HG03175 (cell line): ENCODE measurements around the gene PADI3.
"Not testable (repeated sequence)": the region's sequence is repeated elsewhere in the genome, so short reads cannot be mapped to it uniquely, and the experiment has no call there.

Source experiments
- ATAC-seq: cut with Tn5 transposase; IDR thresholded peaks from one replicate; pipeline ENCODE4 v1.9.1; 2021; ENCODE audit warnings: mild to moderate bottlenecking, moderate library complexity; ENCODE audit not compliant: unreplicated experiment

PADI3 gene

DNA sequence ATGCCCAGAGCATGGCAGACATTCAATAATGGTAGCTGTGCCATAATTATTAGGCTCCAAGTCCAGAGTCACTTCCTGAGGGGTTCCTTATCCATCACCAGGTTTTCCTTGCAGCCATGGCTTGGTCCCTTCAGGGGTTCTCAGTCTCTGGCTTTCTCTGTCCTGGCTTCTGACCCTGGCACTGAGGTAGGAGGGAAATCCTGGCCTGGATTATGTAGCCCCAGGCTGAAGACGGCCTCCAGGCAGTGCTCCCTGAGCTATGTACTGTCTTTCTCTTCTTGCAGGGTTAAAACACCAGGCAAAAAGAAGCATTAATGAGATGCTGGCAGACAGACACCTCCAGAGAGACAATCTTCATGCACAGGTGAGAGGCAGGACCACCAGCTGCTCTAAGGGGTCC, 9.5 kb upstream of the PADI3 start:
- ATAC-seq, result peak; percentile 47

DNA sequence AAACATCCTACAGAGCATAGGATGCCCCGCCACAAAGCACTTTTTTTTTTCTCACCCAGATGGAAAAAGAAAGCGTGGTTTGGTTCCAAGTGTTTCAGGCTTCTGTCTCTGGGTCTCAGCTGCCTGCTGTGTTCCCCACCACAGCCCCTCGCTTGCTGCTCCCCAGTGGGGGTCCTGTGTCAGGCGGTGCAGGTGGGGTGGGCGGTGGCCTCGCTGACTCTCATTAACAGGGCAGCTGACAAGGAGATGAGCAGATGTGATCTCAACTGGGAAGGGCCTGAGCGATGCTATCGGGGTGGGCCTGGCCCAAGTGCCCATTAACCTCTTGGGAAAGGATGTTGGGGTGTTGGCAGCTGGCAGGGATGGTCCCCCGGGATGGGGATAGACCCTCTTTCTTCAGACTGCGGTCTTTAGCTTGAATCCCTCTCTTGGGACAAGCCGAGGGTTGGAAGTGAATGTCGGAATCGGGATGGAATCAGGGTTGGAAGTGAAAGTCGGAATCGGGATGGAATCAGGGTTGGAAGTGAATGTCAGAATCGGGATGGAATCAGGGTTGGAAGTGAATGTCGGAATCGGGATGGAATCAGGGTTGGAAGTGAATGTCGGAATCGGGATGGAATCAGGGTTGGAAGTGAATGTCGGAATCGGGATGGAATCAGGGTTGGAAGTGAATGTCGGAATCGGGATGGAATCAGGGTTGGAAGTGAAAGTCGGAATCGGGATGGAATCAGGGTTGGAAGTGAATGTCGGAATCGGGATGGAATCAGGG, 7.7 kb upstream of the PADI3 start:
- not testable (repeated sequence) for ATAC-seq

DNA sequence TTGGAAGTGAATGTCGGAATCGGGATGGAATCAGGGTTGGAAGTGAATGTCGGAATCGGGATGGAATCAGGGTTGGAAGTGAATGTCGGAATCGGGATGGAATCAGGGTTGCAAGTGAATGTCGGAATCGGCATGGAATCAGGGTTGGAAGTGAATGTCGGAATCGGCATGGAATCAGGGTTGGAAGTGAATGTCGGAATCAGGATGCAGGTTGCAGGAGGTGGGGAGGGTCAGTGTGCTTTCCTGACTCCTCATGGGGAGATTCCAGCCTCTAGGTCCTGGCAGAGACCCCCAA, 7.2 kb upstream of the PADI3 start:
- not testable (repeated sequence) for ATAC-seq

DNA sequence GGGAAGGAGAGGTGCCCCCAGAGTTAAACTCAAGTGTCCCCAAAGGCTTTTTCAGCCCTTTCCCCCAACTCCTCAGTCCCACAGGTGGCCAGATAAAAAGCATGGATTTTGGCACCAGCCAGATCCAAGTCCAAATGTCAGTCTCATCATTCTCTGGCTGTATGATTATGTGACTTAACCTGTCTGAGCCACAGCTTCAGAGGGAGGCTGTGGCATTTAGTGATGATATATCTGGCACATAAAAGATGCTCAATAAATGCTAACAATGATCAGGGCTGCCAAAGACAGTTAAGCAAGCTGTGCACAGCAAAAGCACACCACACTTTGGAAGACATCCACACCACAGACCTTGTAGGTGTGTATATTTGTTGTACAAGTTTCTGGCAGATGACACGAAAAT, 5.6 kb upstream of the PADI3 start:
- ATAC-seq, result no peak

DNA sequence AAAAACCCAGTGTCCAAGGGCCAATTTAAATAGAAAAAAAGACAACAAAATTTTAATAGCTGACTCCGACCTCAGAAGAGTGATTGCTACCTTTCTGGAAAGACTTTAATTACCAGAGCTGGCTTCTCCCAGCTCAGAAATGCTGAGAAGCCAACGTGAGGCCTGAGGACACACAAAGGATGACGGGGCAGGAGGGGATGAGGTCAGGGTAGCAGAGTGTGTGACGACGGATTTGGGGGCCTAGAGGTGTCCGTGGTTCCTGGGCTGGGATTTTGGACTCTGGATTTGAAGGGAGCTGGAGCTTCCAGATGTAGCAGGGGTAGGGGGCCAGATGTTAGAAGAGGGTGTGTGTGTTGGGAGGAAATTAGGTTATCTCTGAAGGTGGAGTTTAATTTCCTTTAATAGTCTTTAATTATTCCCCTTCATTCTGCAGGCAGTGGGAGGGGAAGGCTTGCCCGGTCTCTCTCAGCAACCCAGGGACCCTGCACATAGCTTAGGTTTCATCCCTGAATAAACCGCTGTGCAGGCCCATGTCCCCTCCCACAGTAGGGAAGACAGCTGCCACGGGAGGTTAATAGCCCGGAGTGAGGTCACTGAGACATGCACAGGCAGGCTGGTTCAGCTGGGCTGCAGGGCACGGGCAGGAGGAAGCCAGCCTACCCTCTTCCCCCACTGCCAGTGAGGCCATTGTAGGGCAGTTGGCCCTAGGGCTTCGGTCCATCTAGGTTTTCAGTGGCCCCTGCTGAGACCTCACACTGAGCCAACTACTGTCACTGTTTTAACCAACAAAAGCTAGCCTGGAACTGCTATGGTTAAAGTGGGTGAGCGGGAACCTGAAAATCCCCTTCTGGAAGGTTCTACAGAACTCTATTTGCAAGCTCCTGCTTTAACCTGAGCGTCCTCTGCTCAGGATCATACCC, 3.8 kb upstream of the PADI3 start:
- ATAC-seq, result no peak

DNA sequence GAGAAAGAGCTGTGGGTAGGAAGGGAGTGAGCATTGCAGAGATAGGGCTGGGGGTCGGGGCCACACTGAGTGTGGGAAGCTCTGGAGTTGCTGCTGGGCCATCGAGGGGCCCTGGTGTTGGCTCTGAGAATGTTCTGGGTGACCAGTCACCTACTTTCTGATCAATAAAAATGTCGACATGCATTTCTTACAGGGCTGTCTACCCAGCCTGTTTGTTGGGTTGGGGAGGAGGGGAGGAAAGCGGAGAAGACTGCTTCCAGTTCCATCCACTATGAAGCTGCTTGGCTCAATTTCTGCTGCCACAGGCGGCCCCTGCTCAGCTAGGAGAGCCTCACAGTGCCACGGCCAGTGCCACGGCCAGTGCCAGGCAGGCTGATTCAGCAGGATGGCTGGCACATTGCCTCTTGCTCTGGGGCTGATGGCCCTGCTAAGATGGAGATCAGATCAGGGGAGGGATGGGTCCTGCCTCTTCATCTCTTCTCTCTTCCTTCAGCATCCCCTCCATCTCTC, 3.0 kb upstream of the PADI3 start:
- ATAC-seq, result no peak

DNA sequence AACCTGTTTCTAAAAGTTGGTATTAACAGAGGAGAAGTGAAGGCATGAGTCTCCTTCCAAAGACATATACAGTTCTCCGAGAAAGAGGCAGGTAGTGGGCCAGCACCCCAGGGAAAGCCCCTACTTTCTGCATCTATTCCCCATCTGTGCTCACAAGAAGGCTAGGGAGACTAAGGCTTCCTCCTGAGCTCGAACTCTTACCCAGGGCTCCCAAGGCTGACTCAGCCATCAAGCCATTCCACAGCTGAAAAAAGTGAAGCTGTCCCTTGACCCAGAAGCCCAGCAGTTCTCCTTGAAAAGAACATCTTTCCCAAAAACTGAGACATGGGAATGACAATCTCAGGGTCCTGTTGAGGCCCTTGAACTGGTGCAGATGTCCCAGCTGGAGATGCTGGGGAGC, 1.9 kb upstream of the PADI3 start:
- ATAC-seq, result no peak

DNA sequence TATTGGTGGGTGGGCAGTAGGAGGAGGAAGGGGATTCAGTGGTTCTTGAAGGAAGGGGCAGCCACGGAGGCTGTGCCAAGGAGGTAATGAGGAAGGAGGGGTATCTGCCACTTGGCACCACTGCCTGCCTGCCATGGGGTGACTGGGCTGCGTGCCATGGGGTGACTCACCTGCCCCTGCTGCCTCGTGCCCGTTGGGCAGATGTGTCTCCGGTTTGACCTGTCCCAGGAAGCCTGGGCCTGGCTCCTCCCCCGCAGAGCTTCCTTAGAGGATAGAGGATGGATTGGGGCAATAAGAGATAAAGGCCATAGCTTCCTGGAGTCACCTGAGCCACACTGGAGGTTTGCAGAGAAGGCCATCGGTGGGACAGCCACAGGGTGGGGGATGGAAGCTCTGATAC, 1.7 kb downstream of the PADI3 start:
- ATAC-seq, result no peak

DNA sequence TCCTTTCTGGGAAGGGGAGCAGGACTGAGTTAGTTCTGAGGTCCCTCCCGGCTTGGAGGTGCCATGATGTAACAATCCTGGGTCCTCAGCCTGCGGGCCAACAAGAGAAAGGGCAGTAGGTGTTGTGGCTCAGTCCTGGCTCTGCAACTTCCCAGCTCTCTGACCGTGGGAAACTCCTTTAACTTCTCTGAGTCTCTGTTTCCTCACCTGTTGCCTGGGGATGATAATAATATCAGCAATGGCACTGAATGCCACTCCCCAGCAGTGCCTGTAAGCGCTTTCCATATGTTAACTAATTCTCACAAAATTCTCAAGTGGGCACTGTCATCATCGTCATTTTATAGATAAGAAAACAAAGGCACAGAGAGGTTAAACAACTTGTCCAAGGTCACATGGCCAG, 2.3 kb downstream of the PADI3 start:
- ATAC-seq, result no peak

DNA sequence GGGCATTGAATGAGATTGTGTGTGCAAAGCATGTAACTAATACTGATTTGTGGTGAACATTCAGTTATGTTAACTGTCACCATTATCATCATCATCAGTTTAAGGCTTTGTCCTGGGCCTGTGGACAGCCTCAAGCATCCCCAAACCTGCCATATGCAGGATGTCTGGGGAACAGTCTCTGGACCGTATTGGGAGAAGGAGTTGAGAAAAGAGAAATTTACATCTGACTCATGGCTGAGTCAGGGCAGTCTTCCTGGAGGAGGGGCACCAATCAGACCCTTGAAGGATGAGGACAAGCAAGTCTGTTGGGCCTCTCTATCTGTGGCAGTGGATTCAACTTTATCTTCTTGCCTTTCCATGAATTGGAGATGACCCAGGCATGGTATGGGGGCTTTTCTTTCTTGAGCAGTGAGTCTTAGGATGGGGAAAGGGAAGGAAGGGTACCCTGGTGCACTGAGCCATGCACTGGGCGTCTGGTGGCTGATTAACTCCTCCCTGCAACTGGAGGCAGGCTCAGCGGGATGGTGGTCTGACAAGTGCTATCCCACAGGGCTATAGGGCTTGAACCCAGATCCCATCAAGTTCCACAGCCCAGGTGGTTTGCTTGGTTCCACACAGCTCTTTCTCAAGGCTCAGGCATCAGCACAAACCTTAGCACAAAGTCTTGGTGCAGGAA, 2.9 kb downstream of the PADI3 start:
- ATAC-seq, result no peak

DNA sequence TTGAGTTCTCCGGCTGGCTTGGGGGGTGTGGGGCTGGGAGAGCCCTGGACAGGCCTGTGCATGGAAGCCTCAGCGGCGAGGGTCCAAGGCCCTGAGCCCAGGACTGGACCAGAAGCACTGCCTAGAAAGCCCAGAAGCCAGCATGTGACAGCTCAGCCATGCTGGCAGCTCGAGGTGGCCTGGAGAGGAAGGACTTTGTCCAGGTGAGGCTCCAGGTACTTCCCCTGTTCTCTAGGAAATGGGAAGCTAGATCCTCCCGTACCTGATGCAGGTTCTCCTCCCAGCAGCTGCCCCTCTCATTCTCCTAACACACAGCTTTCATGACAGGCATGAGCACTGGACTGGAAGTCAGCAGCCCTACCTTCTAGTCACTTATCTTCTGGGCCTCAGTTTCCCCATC, 6.4 kb downstream of the PADI3 start:
- ATAC-seq, result no peak

DNA sequence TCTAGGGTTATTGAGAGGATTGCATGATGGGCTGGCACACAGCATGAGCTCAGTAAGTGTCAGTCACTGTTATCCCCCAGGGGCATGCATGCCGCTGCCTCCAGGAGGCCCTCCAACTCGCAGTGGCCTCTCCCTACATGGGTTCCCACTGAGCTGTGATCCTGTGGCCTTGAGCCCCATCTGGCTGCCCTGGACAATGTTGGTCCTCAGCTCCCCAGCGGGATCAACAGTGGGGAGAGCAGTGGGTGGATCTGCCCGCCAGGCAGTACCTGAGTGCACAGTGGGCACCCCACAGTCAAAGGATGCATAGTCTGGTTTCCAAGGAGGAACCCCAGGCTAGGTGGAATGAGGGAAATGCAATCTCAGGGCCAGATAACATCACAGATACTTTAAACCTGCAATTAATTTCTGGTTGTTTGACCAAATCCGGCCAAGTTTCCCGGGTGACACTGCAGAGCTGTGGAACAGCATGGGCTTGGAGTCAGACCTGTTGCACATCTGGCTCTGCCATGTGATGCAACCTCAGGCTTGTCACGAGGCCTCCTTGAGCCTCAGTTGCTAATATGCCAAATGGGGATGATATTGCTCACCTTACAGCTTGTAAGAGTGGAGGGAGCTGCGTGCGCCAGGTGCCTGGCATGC, 9.3 kb downstream of the PADI3 start:
- ATAC-seq, result no peak

DNA sequence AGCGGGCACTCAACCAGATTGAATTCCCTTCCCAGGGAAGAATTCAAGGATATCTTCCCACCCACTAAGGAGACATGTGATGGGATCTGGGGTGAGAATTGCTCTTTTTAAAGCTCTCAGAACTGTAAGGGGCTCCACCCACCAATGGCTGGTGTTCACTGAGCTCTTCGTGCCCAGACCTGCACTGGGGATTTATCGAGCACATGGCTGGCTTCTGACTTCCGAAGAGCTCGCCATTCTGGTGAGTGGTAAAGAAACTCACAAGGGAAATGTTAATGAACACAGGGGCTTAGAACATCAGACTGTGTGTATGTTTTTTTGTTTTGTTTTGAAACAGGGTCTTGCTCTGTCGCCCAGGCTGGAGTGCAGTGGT, 9.8 kb downstream of the PADI3 start:
- no peak for ATAC-seq

DNA sequence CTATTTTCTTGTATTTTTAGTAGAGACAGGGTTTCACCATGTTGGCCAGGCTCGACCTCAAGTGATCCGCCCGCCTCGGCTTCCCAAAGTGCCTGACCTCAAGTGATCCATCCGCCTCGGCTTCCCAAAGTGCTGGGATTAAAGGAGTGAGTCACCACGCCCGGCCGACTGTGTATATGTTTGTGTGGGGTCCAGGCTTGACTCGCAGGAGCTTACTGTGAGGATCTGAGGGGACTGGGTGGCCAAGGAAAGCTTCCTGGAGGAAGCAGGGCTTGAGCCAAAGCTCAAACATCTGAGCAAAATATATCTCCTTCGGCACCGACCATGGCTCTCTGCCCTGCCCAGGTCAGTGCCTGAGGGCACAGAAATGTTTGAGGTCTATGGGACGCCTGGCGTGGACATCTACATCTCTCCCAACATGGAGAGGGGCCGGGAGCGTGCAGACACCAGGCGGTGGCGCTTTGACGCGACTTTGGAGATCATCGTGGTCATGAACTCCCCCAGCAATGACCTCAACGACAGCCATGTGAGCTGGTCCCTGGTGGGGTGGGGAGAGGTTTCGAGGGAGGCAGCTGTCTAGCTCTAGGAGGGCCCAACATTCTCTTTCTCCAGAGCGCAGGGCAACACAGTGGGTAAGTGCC, 10.5 kb downstream of the PADI3 start:
- no peak for ATAC-seq

DNA sequence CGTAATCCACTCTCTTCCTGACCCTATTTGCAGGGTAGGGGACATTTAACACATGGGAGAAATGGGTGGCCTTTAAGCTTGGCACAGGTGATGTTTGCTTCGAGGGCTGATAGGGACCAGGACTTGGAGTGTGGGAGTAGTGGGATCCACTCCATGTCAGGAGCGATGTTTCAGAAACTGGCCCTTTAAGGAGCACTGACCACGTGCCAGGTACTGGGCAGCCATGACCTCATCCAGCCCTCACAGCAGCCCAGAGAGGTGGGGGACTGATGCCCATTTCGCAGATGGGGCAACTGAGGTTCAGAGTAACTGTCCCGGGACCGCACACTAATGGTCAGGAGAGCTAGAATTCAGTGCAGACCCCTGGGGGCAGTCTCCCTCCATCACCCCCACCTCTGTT, 11.4 kb downstream of the PADI3 start:
- no peak for ATAC-seq

DNA sequence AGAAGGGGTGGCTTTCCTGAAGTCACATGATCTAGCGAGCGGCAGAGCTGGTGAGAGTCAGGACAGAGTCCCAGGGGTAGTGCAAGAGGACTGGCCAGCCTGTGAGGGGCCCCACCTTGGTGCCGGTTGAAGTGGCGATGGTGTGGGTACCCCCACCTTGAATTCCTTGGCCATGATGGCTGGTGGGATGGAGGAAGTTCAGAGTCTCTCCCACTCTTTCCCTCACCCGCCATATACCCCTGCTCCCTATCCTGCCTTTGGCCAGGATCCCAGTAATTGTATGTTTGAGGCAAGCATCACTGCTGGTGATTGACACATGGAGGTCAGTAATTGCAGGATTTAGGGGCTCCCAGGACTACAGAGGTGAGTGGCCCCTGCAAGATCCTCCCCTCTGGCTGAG, 11.8 kb downstream of the PADI3 start:
- ATAC-seq, result no peak

DNA sequence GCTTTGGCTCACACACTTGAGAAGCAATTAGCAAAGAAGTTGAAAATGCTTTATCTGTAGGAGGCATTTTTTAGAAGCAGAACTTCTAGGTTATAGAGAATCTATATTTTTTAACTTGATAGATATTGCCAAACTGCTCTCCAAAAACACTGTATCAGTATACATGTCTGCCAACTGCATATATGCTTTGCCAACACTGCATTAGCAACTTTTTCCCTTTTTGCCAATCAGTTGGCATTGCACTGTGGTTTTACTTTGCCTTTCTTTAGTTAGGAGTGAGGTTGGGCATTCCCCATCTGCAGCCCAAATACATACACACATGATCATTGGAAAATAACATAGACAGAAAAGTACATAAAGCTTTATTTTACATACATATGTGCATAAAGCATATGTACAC, 15.0 kb downstream of the PADI3 start:
- ATAC-seq, result no peak

DNA sequence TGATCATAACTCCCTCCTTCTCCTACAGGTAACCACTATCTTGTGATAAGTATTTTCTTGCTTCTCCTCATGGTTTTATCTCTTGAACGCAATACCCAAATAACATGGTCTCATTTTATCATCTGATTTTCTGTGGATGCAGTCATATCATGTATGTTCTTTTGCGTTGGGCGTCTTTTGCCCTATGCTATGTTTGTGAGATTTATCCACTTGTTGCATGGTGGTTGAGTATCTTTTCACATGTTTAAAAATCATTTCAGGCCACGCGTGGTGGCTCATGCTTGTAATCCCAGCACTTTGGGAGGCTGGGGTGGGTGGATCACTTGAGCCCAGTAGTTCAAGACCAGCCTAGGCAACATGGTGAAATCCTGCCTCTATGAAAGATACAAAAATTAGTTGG, 15.6 kb downstream of the PADI3 start:
- ATAC-seq, result no peak

DNA sequence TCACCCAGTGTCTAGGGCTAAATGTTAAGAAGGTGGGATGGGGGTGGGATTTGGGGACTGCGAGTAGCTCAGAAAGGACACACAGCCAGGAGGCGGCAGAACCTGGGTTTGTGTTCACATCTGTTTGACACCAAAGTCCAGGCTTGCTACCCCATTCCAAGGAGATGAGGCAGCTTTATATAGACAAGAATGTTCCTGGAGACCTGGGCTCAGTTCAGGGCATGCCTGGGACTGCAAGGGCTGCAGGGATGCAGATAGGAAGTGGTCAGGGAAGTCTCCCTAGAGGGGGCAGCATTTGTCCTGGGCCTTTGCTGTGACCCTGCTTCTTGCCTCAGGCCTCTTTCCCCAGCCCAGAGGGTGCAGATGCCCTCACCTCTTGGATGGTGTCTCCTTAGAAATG, 16.3 kb downstream of the PADI3 start:
- no peak for ATAC-seq

DNA sequence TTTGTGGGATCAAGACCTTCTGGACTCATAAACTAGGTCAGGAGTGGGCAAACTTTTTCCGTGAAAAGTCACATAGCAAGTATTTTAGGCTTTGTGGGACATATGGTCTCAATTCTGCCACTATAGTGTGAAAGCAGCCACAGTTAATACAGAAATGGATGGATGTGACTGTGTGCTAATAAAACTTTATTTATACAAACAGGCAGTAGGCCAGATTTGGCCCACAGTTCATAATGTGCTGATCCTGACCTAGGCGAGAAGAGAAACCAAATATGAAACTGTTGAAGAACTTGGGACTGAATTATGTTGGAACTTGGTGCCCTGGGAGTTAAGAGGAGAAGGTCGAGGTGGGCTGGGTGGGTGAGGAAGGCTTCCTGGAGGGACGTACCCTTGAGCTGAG, 17.1 kb downstream of the PADI3 start:
- ATAC-seq, result no peak
